Heart left ventricle (tissue), 16 donors: ENCODE data around the gene GLUL. TPM values are rescaled to one million over a fixed set of nuclear protein-coding genes. Genes with fewer than 3 reads are reported as not detected.
A peak's percentile ranks its signal among the peaks of the same experiment; 100 is the strongest.

Experiments used
- ATAC-seq, 4 donors: fragments of 200-7000 bp; cut with Tn5 transposase; one replicate each; pipeline ENCODE4 v1.9.1; 2020 to 2022; ENCODE audit warnings: moderate library complexity in 4 of 4, mild to moderate bottlenecking in 3 of 4, moderate number of reproducible peaks in 1 of 4
- DNase-seq, 5 donors: peaks; one replicate each; pipeline ENCODE4 v3.0.0-alpha.2; 2020
- H3K27ac ChIP-seq, 12 donors: fragments of 200-600 bp; sonication (generic) in 4 of 12; one replicate each; pipeline versions ENCODE4 v1.5.0 to v1.8.0; 2016 to 2022; ENCODE audit warnings: mild to moderate bottlenecking in 2 of 12
- H3K27me3 ChIP-seq, 9 donors: fragments of 200-600 bp; sonication (generic) in 2 of 9; one replicate each; pipeline versions ENCODE4 v1.5.1 to v1.8.0; 2016 to 2022; ENCODE audit warnings: mild to moderate bottlenecking in 3 of 9
- H3K36me3 ChIP-seq, 9 donors: fragments of 200-600 bp; sonication (generic) in 2 of 9; one replicate each; pipeline versions ENCODE4 v1.5.0 to v1.8.0; 2018 to 2022; ENCODE audit warnings: mild to moderate bottlenecking in 2 of 9
- H3K4me1 ChIP-seq, 12 donors: fragments of 200-600 bp; sonication (generic) in 4 of 12; one replicate each; pipeline versions ENCODE4 v1.5.0 to v1.8.0; 2016 to 2022; ENCODE audit warnings: mild to moderate bottlenecking in 3 of 12
- H3K4me3 ChIP-seq, 12 donors: fragments of 200-600 bp; sonication (generic) in 4 of 12; one replicate each; pipeline versions ENCODE4 v1.5.0 to v1.8.0; 2017 to 2022; ENCODE audit warnings: mild to moderate bottlenecking in 9 of 12, moderate library complexity in 4 of 12
- H3K9me3 ChIP-seq, 12 donors: fragments of 200-600 bp; sonication (generic) in 4 of 12; one replicate each; pipeline versions ENCODE4 v1.5.0 to v1.8.0; 2016 to 2022; ENCODE audit warnings: mild to moderate bottlenecking in 1 of 12
- CTCF ChIP-seq, 12 donors: fragments of 200-600 bp; sonication (generic) in 4 of 12; IDR thresholded peaks; one replicate each; pipeline versions ENCODE4 v1.5.0 to v1.8.0; 2018 to 2022; ENCODE audit warnings: antibody characterized with exemption in 12 of 12, mild to moderate bottlenecking in 5 of 12
- POLR2A ChIP-seq, 2 donors: fragments of 450-650 bp; IDR thresholded peaks; one replicate each; pipeline ENCODE4 v1.6.1; 2017; ENCODE audit warnings: antibody characterized with exemption in 2 of 2, mild to moderate bottlenecking in 2 of 2, moderate library complexity in 2 of 2
- WGBS, 4 donors: extraction: QIAGEN DNeasy Blood & Tissue Kit in 2 of 4; methylation state at CpG; one replicate each; pipeline versions ENCODE4 v1.1.5 to v1.1.7; 2013 to 2018; 5-methylcytosine and 5-hydroxymethylcytosine counted together
- intact Hi-C, 10 donors: fragments of 100-400 bp; cut with DNase I; formaldehyde crosslinking; loops; one replicate each; pipeline versions ENCODE4 v1.11.1 to v1.14.2; 2022
- long read RNA-seq, 3 donors: library from polyadenylated mRNA; unstranded; transcript quantifications; one replicate each; pipeline ENCODE4 v2.0.0, GENCODE V29; 2020 to 2021
- polyA plus RNA-seq, 2 donors: library from polyadenylated mRNA; stranded (reverse); fragments of 200-250 nt; gene quantifications; one replicate each; pipeline ENCODE4 v1.2.3, GENCODE V29; 2013
- total RNA-seq, 9 donors: library from RNA; depleted of rRNA in 2 of 9; stranded (reverse); fragments of >200 nt in 2 of 9; fragmentation: NEBNext Ultra II Directional in 3 of 9; extraction: Animal tissue kit (Norgen Biotek cat#: 25700) in 3 of 9; gene quantifications; one replicate each; pipeline versions ENCODE4 v1.1.0 to v1.2.4, GENCODE V29; 2016 to 2023
- donor health status: ischemic (EF 13 %, LVEDD 7.1; RV severe dilation, severe dysfunction).
- donor health status: healthy with polysubstance abuse.
- donor health status: DM: no; HTN: yes; CAD: no.
- donor health status: DM: no; HTN: no; CAD: no.
- donor health status: ischemic (EF 25% LVEDD 6.9; RV normal size, moderate dysfunction).
- donor health status: ischemic (EF 25% LVEDD 5.7; RV mildly dilated, moderate dysfunction).
- donor health status: healthy.
- donor health status: DM: yes; HTN: yes; CAD: no.
- donor health status: ischemic (EF 35%, LVEDD 5.7; RV mildly dilated, moderate dysfunction).
- donor health status: nonischemic (EF 11% LVEDD 7.7; RV severe dilation, severe dysfunction).
- donor health status: DM: yes; HTN: yes; CAD: no.
- donor health status: PGD.
- donor health status: ischemic (EF 29% LVEDD 5.4; RV normal size, mild dysfunction).
- donor health status: nonischemic (EF 23%, LVEDD 6.1; RV moderate dilation, normal function).

The GLUL gene
- 100 to 1,000 TPM; 276 to 965 (median 520) TPM for total RNA-seq
- 1,000 to 10,000 TPM in 1 of 2 donors, 10 to 100 TPM in 1; 92.6 to 1,145 TPM for polyA plus RNA-seq
- long read RNA-seq, donor 1, full-length matches to known transcripts: 165 of 280 reads
- long read RNA-seq, donor 1, partial matches to known transcripts: 108 of 280 reads
- long read RNA-seq, donor 1, other reads (novel, unspliced or antisense): 7 of 280 reads
- long read RNA-seq, donor 2, full-length matches to known transcripts: 295 of 586 reads
- long read RNA-seq, donor 2, partial matches to known transcripts: 273 of 586 reads
- long read RNA-seq, donor 2, other reads (novel, unspliced or antisense): 18 of 586 reads
- long read RNA-seq, donor 3, full-length matches to known transcripts: 125 of 172 reads
- long read RNA-seq, donor 3, partial matches to known transcripts: 17 of 172 reads
- long read RNA-seq, donor 3, other reads (novel, unspliced or antisense): 30 of 172 reads

- DNase-seq (peak; percentile 94 to 98 (median 95)), ATAC-seq (peak; percentile 87 to 95 (median 92))
- Histone ChIP-seq H3K27me3 (no peaks in the 10 kb centered on the region), H3K27ac (peak within 1 kb of the TSS; percentile 93 to 100 (median 99)), H3K4me1 (peaks cover 0 to 71% (median 32%) of the 10 kb centered on the region in 12 donors), H3K4me3 (peak within 1 kb of the TSS; percentile 65 to 97 (median 90)), H3K36me3 (peaks cover 0 to 35% (median 24%) of the 10 kb centered on the region in 9 donors), H3K9me3 (no peaks in the 10 kb centered on the region)
- intact Hi-C loops: loop anchor here in 8 of 10 donors (2.0 to 10.0 kb wide), 10 partner anchors 54 to 247 kb away; no protein-coding TSS in a partner anchor
- 0 to 2% (median 0%) methylated on average over 21 to 70 of the region's 70 CpGs for WGBS, 4 donors
- TF ChIP-seq CTCF (IDR thresholded peaks at IDR 0.05): peak in 7 of 12 donors; percentile 8 to 48 (median 16)
- TF ChIP-seq POLR2A (IDR thresholded peaks at IDR 0.05): peak; percentile 93 to 99
Observed at GRCh38 chr1:182391362-182392049, at the start of gene GLUL. GLUL (minus strand) TSS chr1:182391790; CDS start chr1:182388737, 3,053 bp downstream.

GRCh38 chr1:182438326-182438725, 46.7 kb upstream of the GLUL start:
- no peak overlapping the region for H3K4me3 ChIP-seq
- H3K9me3 ChIP-seq: peaks cover 0 to 8% (median 0%) of the 10 kb centered on the region in 12 donors
- ATAC-seq: no peak
- H3K36me3 ChIP-seq: no peaks in the 10 kb centered on the region
- WGBS, 4 donors: 83 to 95% (median 93%) methylated on average over 1 of the region's 1 CpG
- no peaks in the 10 kb centered on the region for H3K27me3 ChIP-seq
- TF ChIP-seq POLR2A (IDR thresholded peaks at IDR 0.05) (no peak), CTCF (IDR thresholded peaks at IDR 0.05) (no peak)
- H3K27ac ChIP-seq: no peak overlapping the region
- intact Hi-C loops: no loop called here
- no peaks in the 10 kb centered on the region for H3K4me1 ChIP-seq
- DNase-seq: no peak

- H3K36me3 ChIP-seq: no peaks in the 10 kb centered on the region
- H3K9me3 ChIP-seq: peaks cover 0 to 7% (median 0%) of the 10 kb centered on the region in 12 donors
- TF ChIP-seq CTCF (IDR thresholded peaks at IDR 0.05) (no peak), POLR2A (IDR thresholded peaks at IDR 0.05) (no peak)
- no peak overlapping the region for H3K27ac ChIP-seq
- no peaks in the 10 kb centered on the region for H3K27me3 ChIP-seq
- ATAC-seq (no peak), DNase-seq (no peak)
- intact Hi-C loops: no loop called here
- H3K4me3 ChIP-seq: no peak overlapping the region
- WGBS, 4 donors: 92 to 97% (median 96%) methylated on average over 1 of the region's 1 CpG
- H3K4me1 ChIP-seq: peaks cover 0 to 7% (median 0%) of the 10 kb centered on the region in 12 donors
Observed at GRCh38 chr1:182433580-182433979, 42.0 kb upstream of the GLUL start.

- Histone ChIP-seq H3K4me1 (peaks cover 0 to 7% (median 0%) of the 10 kb centered on the region in 12 donors), H3K27me3 (no peaks in the 10 kb centered on the region), H3K4me3 (no peak overlapping the region), H3K27ac (no peak overlapping the region), H3K36me3 (no peaks in the 10 kb centered on the region), H3K9me3 (no peaks in the 10 kb centered on the region)
- WGBS, 4 donors: 89 to 93% (median 90%) methylated on average over 7 of the region's 7 CpGs
- ATAC-seq (no peak), DNase-seq (no peak)
- TF ChIP-seq CTCF (IDR thresholded peaks at IDR 0.05) (no peak), POLR2A (IDR thresholded peaks at IDR 0.05) (no peak)
- intact Hi-C loops: no loop called here
Observed at GRCh38 chr1:182431278-182431677, 39.7 kb upstream of the GLUL start.
